RWPE2 (cell line): ENCODE results near the gene SOHLH1.

Experiments
- ATAC-seq: fragments of 200-7000 bp; cut with Tn5 transposase; 3 replicates; pipeline ENCODE4 v1.9.1; 2021; ENCODE audit warnings: low read depth
- DNase-seq: peaks from one replicate; pipeline ENCODE4 v3.0.0-alpha.2; 2020; ENCODE audit warnings: low spot score
- H3K27ac ChIP-seq: fragments of 450-650 bp; 2 replicates; pipeline ENCODE4 v1.5.1; 2017; ENCODE audit warnings: mild to moderate bottlenecking; ENCODE audit not compliant: poor library complexity, severe bottlenecking
- H3K27me3 ChIP-seq: fragments of 250-450 bp; sonication (Bioruptor Pico); 2 replicates; pipeline ENCODE4 v1.5.1; 2021; ENCODE audit warnings: mild to moderate bottlenecking, moderate library complexity; ENCODE audit not compliant: insufficient read depth, poor library complexity, severe bottlenecking
- H3K36me3 ChIP-seq: fragments of 250-450 bp; sonication (Bioruptor Pico); 2 replicates; pipeline ENCODE4 v1.5.1; 2020; ENCODE audit warnings: low read depth, mild to moderate bottlenecking, moderate library complexity
- H3K4me1 ChIP-seq: fragments of 250-450 bp; sonication (Bioruptor Pico); 2 replicates; pipeline ENCODE4 v1.5.1; 2021; ENCODE audit warnings: mild to moderate bottlenecking, moderate library complexity; ENCODE audit not compliant: insufficient read depth, poor library complexity, severe bottlenecking
- H3K4me3 ChIP-seq: fragments of 250-450 bp; sonication (Bioruptor Pico); 2 replicates; pipeline ENCODE4 v1.5.1; 2021; ENCODE audit warnings: mild to moderate bottlenecking, moderate library complexity; ENCODE audit not compliant: severe bottlenecking
- H3K9me3 ChIP-seq: fragments of 250-450 bp; sonication (Bioruptor Pico); 2 replicates; pipeline ENCODE4 v1.5.1; 2021; ENCODE audit warnings: mild to moderate bottlenecking, moderate library complexity; ENCODE audit not compliant: severe bottlenecking
- CTCF ChIP-seq: fragments of 450-650 bp; IDR thresholded peaks from one replicate; pipeline ENCODE4 v1.5.1; 2017; ENCODE audit warnings: mild to moderate bottlenecking, moderate library complexity; ENCODE audit not compliant: poor library complexity, severe bottlenecking

Gene SOHLH1

GRCh38 chr9:135745189-135745588 lies 45.9 kb upstream of the SOHLH1 start:
- Histone ChIP-seq H3K4me3 (no peak overlapping the region), H3K4me1 (no peaks in the 10 kb centered on the region), H3K27me3 (peaks cover 10% of the 10 kb centered on the region), H3K9me3 (no peaks in the 10 kb centered on the region), H3K36me3 (no peaks in the 10 kb centered on the region), H3K27ac (no peak overlapping the region)
- ATAC-seq (no peak), DNase-seq (no peak)
- TF ChIP-seq CTCF: no peak

- H3K27me3 ChIP-seq: peaks cover 15% of the 10 kb centered on the region
- no peaks in the 10 kb centered on the region for H3K4me1 ChIP-seq
- H3K36me3 ChIP-seq: no peaks in the 10 kb centered on the region
- H3K4me3 ChIP-seq: no peak overlapping the region
- H3K27ac ChIP-seq: no peak overlapping the region
- ATAC-seq (no peak), DNase-seq (no peak)
- no peaks in the 10 kb centered on the region for H3K9me3 ChIP-seq
- TF ChIP-seq CTCF: no peak
Measured at GRCh38 chr9:135744333-135745070, 45.2 kb upstream of the SOHLH1 start.

- H3K4me3 ChIP-seq: no peak overlapping the region
- no peaks in the 10 kb centered on the region for H3K4me1 ChIP-seq
- no peaks in the 10 kb centered on the region for H3K36me3 ChIP-seq
- DNase-seq (no peak), ATAC-seq (no peak)
- H3K27ac ChIP-seq: no peak overlapping the region
- H3K27me3 ChIP-seq: peaks cover 15% of the 10 kb centered on the region
- H3K9me3 ChIP-seq: no peaks in the 10 kb centered on the region
- no peak for TF ChIP-seq CTCF
Measured at GRCh38 chr9:135743546-135744332, 44.5 kb upstream of the SOHLH1 start.

GRCh38 chr9:135743021-135743420 lies 43.7 kb upstream of the SOHLH1 start:
- H3K36me3 ChIP-seq: no peaks in the 10 kb centered on the region
- H3K4me1 ChIP-seq: no peaks in the 10 kb centered on the region
- H3K27me3 ChIP-seq: peaks cover 16% of the 10 kb centered on the region
- no peak for ATAC-seq
- H3K9me3 ChIP-seq: no peaks in the 10 kb centered on the region
- TF ChIP-seq CTCF: no peak
- no peak for DNase-seq
- H3K27ac ChIP-seq: no peak overlapping the region
- no peak overlapping the region for H3K4me3 ChIP-seq
